ENCODE results near the gene EPS8L2. TPM values are rescaled to one million over a fixed set of nuclear protein-coding genes. Genes with fewer than 3 reads are reported as not detected.

The EPS8L2 gene
- total and polyA plus RNA-seq, 2 of the 13 experiments (the other 11 are each of a cell fraction or from before 2014, with no cell fraction given) = 89.3 to 416 TPM

DNA sequence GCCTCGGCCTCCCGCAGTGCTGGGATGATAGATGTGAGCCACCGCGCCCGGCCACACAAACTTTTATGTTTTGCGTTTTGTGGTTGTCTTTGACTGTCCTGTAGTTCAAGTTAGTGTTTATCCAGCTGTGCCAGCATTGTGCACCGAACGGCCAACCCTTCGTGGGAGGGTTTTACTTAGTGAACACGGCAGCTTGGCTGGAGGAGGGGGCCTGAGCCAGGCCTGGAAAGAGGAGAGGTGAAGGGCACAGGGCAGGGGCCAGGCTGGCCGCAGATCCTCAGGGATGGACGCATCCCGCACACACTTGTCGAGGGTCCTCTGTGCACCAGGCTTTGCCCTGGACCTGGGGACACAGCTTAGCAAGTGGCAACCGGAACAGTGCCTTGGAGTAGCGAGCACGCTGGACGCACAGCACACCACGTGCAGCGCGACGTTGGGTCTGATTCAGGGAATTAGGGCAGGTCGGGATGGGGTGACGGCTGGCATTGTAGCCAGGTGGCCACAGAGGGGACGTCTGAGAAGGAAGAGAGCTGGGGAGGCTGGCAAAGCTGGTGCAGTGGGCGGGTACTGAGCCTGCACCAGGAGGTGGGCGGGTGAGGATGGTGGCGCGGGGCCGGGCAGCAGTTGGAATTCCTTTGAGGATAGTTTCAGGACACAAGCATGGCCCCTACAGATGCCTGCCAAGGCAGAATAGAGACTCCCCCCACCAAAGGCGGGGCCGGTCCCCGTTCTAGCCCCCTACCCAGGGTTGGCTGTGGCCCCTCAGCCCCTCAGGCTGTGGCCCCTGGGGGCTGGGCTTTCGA is 13.4 kb downstream of the EPS8L2 start (continued):
- TF ChIP-seq HNRNPH1 (optimal IDR thresholded peaks at IDR 0.05; ENCODE audit: low read depth, low read length) (no peak), ZBTB3 (CRISPR knock-in tag; IDR thresholded peaks at IDR 0.05; ENCODE audit: borderline replicate concordance, low read depth) (no peak), PAWR (CRISPR knock-in tag; IDR thresholded peaks at IDR 0.05; ENCODE audit: borderline replicate concordance) (no peak), NFATC3 (CRISPR knock-in tag; IDR thresholded peaks at IDR 0.05) (no peak), KAT2B (IDR thresholded peaks at IDR 0.05; ENCODE audit: borderline replicate concordance, low read depth, low read length) (no peak), ZNF563 (CRISPR knock-in tag; IDR thresholded peaks at IDR 0.05) (no peak), ZNF687 (CRISPR knock-in tag; IDR thresholded peaks at IDR 0.05) (peak; percentile 8; the same call in 1 of the 2 replicates), ZFP36L1 (CRISPR knock-in tag; IDR thresholded peaks at IDR 0.05) (no peak), HIVEP1 (CRISPR knock-in tag; IDR thresholded peaks at IDR 0.05) (no peak)
- TF ChIP-seq, protein P1, sequence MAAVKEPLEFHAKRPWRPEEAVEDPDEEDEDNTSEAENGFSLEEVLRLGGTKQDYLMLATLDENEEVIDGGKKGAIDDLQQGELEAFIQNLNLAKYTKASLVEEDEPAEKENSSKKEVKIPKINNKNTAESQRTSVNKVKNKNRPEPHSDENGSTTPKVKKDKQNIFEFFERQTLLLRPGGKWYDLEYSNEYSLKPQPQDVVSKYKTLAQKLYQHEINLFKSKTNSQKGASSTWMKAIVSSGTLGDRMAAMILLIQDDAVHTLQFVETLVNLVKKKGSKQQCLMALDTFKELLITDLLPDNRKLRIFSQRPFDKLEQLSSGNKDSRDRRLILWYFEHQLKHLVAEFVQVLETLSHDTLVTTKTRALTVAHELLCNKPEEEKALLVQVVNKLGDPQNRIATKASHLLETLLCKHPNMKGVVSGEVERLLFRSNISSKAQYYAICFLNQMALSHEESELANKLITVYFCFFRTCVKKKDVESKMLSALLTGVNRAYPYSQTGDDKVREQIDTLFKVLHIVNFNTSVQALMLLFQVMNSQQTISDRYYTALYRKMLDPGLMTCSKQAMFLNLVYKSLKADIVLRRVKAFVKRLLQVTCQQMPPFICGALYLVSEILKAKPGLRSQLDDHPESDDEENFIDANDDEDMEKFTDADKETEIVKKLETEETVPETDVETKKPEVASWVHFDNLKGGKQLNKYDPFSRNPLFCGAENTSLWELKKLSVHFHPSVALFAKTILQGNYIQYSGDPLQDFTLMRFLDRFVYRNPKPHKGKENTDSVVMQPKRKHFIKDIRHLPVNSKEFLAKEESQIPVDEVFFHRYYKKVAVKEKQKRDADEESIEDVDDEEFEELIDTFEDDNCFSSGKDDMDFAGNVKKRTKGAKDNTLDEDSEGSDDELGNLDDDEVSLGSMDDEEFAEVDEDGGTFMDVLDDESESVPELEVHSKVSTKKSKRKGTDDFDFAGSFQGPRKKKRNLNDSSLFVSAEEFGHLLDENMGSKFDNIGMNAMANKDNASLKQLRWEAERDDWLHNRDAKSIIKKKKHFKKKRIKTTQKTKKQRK (IDR thresholded peaks at IDR 0.05; ENCODE audit: low read length) = no peak

Measured in HepG2 (cell line).